Measurements from ENCODE around the gene MYD88.

The MYD88 gene

DNA sequence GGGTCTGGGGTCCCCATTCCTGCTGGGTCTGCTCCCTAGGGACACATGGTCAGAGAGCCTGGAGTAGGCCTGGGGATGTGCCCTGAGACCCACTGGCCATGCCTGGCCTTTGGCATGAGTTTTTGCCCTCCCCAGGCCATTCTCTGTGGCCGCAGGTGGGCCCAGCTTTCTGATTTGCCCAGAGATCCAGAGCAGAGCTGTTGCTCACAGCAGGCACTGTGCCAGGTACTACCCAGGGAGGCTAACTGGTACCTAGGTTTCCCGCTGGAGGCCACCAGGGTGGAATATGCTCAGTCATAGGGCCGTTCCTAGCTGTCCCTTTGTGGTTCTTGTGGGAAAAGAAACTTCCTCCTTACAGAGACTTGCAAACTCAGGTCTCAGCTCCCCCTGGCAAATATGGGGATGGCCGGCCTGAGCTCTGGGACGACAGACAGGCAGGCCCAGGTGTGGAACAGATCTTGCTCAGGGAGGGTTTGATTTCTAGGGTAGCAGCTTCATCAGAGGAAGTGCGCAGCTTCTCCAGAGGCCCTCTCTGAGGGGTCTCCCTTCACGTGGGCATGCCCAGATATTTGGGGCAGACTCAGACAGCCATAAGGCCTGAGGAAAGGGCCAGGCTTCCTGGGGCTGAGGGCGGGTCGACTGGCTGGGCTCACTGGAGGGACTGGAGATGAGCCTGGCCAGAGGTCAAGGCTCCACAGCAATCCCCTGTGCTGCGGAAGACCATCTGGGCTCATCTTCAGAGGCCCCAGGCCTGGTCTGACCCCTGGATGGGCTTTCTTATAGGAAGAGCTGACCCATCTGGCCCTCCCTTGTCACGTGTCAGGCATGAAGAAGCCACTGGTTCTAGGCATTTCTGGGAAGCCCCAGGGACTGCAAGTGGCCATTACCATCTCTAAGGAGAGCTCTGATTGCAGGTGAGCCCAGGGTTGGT, 29.5 kb upstream of the MYD88 start:
- H3K36me3 Mint-ChIP-seq (ENCODE audit: low read depth): peaks cover 13% of the 10 kb centered on the region
- peaks cover 11% of the 10 kb centered on the region for H3K9me3 Mint-ChIP-seq
- no peaks in the 10 kb centered on the region for H3K4me1 Mint-ChIP-seq (ENCODE audit: low read depth)

DNA sequence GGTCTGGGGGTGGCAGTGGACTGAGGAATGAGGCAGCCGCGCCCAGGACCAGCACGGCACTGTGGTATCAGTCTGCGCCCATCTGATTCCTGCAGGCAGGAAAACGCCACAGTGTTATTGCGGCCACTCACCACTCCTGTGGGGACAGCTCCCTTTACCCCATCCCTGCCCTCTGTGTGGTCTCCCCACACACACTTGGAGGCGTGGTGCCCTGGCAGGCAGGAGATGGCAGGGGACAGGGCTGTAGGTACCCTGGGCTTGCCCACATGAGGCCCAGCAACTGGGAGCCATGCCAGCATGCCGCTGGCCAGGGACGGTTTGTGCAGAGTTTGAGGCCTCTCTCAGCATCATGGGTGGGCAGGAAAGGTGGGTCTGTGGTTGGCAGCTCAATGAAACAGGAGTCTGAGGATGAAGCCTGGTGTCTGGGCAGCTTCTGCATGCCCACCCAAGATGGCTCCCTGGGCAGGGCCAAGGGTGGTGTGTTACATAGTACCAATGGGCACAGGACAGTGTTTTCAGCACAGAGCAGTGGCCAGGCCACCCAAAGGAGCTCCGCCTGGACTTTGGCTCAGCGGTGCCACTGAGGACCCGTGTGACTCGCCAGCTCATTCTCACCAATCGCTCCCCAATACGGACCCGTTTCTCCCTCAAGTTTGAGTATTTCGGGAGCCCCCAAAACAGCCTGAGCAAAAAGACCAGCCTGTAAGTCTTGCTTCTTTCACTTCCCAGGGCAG, 28.7 kb upstream of the MYD88 start:
- no peak overlapping the region for H3K4me3 Mint-ChIP-seq
- H3K9me3 Mint-ChIP-seq: peaks cover 11% of the 10 kb centered on the region
- H3K4me1 Mint-ChIP-seq (ENCODE audit: low read depth): peaks cover under 1% of the 10 kb centered on the region
- H3K36me3 Mint-ChIP-seq (ENCODE audit: low read depth): peaks cover 10% of the 10 kb centered on the region
- H3K27ac Mint-ChIP-seq: no peak overlapping the region
- no peaks in the 10 kb centered on the region for H3K27me3 Mint-ChIP-seq

More for the DNA sequence above, 29.5 kb upstream of the MYD88 start:
- no peak overlapping the region for H3K4me3 Mint-ChIP-seq
- H3K27me3 Mint-ChIP-seq: no peaks in the 10 kb centered on the region
- H3K27ac Mint-ChIP-seq: no peak overlapping the region

DNA sequence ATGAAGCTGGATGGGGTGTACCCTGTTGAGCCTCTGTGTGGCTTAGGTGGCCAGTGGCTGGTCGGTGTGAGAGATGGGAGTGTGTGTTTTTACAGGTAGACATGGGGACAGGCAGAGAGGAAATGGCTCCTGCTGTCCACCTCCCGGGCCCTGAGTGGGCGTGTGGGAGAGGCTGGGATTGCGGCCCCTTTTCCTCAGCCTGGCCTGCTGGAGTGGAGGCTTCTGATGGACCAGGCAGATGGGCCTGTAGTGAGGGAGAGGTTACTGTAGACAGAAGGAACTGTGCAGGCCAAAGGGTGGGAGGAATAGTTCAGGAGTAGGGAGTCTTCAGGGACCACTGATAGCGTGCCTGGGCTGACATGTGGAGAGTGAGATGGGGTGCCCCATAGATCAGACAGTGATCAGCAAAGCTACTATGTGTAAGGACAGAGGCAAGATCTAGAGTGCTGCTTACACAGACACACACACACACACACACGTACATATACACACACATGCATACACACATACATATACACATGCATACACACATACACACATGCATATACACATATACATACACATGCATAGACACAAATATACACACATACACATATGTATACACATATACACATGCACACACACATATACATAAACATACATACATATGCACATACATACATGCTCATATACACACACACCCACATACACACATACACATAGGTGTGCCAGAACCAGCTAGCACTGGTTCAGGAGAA, 28.0 kb upstream of the MYD88 start:
- Mint-ChIP-seq H3K36me3 (ENCODE audit: low read depth) (peaks cover 4% of the 10 kb centered on the region), H3K4me1 (ENCODE audit: low read depth) (peaks cover 6% of the 10 kb centered on the region), H3K9me3 (peaks cover 4% of the 10 kb centered on the region), H3K27me3 (no peaks in the 10 kb centered on the region), H3K4me3 (no peak overlapping the region), H3K27ac (no peak overlapping the region)

DNA sequence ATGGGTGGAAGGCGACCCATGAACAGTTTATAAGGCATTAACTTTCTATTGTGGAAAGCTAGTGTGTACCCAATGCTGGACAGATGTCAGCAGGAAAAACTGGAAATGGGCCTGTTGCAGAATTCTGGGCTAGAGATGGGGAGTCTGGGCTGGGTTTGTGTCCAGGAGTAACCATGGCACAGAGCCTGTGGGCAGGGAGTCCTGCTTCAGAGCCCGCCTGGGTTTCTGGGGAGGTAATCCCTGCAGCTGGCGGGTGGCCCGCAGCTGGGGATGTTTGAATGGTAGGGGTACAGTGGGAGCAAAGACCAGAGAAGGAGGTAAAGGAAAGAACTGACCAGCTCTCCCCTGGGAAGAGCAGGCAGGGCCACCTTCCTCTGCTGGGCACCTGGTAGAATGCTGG, 27.3 kb upstream of the MYD88 start:
- Mint-ChIP-seq H3K4me3 (no peak overlapping the region), H3K27ac (no peak overlapping the region), H3K9me3 (no peaks in the 10 kb centered on the region), H3K4me1 (ENCODE audit: low read depth) (peaks cover 10% of the 10 kb centered on the region), H3K36me3 (ENCODE audit: low read depth) (no peaks in the 10 kb centered on the region), H3K27me3 (no peaks in the 10 kb centered on the region)

DNA sequence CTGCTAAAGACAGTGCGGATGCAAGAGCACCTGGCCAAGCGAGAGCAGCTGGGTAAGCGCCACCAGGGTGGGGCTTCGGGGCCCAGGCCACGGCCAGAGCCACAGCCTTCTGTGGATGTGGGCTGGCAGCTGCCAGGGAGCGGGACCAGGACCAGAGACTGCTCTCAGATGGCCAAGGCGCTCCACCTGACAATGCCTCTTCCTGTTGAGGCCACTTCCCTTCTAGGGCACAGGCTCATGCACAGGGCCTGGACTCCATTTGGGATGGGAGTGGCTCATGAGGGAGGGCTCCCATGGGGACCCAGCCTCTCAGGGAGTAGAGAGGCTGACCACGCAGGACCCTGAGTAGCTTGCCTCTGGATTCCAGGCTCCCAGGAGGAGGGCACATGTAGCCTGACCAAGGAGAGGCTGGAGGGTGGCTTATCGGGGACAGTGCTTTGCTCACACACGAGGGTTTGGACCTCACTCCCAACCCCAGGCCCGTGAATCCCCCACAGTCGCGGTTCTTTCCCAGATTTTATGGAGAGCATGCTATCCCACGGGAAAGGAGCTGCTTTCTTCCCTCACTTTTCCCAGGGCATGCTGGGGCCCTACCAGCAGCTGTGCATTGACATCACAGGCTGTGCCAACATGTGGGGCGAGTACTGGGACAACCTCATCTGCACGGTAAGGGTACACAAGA, 26.6 kb upstream of the MYD88 start:
- Mint-ChIP-seq H3K4me3 (no peak overlapping the region), H3K4me1 (ENCODE audit: low read depth) (peaks cover 10% of the 10 kb centered on the region), H3K27me3 (no peaks in the 10 kb centered on the region), H3K36me3 (ENCODE audit: low read depth) (no peaks in the 10 kb centered on the region), H3K9me3 (no peaks in the 10 kb centered on the region), H3K27ac (no peak overlapping the region)

DNA sequence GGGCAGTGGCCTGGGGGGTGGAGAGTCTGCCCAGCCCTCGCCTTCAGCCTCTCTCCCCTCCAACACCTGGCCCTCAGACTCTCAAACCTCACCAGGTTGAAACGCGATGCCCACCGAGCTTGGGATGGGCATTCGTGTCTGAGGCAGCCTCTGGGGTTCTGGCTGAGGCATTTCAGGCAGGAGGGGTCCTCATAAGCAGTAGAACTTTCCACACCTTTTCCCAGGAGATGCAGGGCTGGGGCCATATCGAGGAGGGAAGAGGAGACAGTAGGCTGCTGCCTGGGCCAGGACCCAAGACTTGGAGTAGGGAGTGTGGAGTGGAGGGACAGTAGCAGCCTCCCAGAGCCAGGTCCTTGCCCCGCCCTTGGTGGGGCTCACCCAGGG, 26.1 kb upstream of the MYD88 start:
- Mint-ChIP-seq H3K4me3 (no peak overlapping the region), H3K4me1 (ENCODE audit: low read depth) (peaks cover 10% of the 10 kb centered on the region), H3K27ac (no peak overlapping the region), H3K36me3 (ENCODE audit: low read depth) (no peaks in the 10 kb centered on the region), H3K27me3 (no peaks in the 10 kb centered on the region), H3K9me3 (no peaks in the 10 kb centered on the region)

DNA sequence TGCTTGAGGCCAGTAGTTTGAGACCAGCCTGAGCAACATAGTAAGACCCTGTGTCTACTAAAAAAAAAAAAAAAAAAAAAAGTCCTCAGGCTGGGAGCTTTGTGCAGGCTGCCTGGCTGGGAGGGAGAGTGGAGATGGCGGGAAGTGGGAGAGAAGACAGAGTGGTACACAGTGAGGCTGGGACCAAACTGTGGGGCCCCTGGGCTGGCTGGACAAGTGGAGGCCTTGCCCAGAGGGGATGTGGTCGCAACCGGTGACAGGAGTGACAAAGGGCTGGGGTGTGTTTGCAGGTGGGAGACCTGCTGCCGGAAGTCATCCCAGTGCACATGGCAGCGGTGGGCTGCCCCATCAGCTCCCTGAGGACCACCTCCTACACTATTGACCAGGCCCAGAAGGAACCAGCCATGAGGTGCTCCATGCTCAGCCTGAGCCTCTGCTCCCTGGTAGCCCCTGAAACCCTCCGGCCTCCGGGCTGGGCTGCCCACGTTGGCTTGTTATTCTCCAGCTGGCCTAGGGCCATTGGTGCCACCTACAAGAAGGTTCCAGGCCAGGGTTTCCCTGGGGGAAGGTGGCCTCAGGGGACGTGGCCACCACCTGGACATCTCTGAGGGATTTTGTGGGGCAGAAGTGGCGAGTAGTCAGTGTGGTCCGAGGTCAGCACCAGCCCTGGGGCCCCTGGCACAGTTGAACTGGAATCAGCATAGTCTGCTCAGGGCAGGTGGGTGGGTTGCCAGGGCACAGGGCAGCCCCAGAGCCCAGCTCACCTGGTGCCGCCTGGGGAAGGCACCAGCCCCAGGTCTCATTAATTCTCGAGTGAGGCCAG, 24.2 kb upstream of the MYD88 start:
- no peaks in the 10 kb centered on the region for H3K36me3 Mint-ChIP-seq (ENCODE audit: low read depth)
- H3K4me3 Mint-ChIP-seq: no peak overlapping the region
- no peak overlapping the region for H3K27ac Mint-ChIP-seq
- H3K27me3 Mint-ChIP-seq: no peaks in the 10 kb centered on the region
- H3K9me3 Mint-ChIP-seq: no peaks in the 10 kb centered on the region
- H3K4me1 Mint-ChIP-seq (ENCODE audit: low read depth): peaks cover 10% of the 10 kb centered on the region

DNA sequence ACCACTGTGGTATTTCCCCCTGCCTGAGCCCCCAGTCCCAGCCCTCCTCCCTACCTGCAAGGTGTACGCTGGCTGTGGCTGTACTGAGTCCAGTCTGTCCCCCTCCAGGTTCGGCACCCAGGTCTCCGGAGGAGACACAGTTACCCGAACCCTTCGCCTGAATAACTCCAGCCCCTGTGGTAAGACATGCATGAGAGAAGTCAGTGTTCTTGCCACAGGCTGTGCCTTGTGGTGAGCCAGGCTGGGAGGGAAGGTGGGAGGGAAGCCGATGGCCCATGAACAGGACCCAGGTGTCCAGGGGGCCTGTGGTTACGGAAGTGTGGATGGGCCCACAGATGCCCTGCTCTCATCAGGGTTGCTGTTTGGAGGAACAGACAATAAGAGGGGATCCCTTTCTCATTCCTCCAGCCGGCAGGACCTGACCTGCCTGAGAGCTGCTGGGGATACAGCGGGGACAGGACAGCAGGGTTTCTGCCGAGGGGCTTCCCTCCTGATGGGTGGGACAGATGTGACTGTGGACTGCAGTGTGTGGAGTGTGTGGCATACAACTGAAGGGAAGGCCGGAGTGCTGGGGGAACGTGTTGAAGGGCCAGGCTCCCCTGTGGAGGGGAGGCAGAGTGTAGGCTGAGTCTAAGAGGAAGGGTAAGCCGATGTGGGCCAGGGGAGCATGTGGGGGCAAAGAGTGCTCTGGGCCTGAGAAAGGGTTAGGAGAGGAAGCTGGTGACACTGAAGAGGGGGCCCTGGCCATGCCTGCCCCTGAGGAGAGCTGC, 23.4 kb upstream of the MYD88 start:
- Mint-ChIP-seq H3K4me3 (no peak overlapping the region), H3K9me3 (no peaks in the 10 kb centered on the region), H3K27me3 (no peaks in the 10 kb centered on the region), H3K36me3 (ENCODE audit: low read depth) (no peaks in the 10 kb centered on the region), H3K27ac (no peak overlapping the region), H3K4me1 (ENCODE audit: low read depth) (peaks cover 10% of the 10 kb centered on the region)

DNA sequence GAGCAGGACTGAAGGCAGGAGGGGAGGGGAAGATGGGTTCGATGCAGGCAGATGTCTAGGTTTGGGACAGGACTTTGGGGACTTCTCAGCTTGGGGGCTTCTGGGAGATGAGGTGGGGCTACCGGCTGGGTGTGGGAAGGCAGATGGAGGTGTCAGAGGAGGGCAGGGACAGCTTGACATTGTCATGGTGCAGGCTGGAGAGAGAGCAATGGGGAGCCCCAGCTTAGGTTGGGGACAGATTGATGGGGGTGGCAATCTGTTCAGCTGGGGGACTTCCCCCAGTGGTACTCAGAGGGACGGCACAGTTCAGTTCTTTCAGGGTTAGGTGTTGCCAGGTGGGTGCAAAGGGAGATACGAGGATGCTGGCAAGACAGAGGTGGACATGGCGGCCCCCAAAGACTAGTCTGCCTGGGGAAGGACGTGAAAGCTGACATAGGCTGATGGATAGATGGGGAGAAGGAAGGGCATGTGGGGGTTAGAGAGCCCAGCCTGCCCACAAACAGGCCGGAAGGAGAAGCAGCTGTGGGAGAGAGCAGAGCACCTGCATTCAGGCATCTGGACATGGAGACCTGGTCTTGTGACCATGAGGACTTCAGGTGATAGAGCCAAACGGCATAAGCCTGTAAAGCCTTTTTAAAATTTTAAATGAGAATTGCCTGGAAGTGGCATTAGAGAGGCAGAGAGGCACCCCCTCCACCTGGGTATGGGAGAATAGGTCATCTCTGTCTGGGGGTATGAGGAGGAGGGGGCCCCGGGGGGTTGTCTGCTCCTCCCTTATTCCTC, 22.6 kb upstream of the MYD88 start:
- Mint-ChIP-seq H3K27me3 (no peaks in the 10 kb centered on the region), H3K4me1 (ENCODE audit: low read depth) (peaks cover 10% of the 10 kb centered on the region), H3K36me3 (ENCODE audit: low read depth) (no peaks in the 10 kb centered on the region), H3K4me3 (no peak overlapping the region), H3K27ac (no peak overlapping the region), H3K9me3 (no peaks in the 10 kb centered on the region)

DNA sequence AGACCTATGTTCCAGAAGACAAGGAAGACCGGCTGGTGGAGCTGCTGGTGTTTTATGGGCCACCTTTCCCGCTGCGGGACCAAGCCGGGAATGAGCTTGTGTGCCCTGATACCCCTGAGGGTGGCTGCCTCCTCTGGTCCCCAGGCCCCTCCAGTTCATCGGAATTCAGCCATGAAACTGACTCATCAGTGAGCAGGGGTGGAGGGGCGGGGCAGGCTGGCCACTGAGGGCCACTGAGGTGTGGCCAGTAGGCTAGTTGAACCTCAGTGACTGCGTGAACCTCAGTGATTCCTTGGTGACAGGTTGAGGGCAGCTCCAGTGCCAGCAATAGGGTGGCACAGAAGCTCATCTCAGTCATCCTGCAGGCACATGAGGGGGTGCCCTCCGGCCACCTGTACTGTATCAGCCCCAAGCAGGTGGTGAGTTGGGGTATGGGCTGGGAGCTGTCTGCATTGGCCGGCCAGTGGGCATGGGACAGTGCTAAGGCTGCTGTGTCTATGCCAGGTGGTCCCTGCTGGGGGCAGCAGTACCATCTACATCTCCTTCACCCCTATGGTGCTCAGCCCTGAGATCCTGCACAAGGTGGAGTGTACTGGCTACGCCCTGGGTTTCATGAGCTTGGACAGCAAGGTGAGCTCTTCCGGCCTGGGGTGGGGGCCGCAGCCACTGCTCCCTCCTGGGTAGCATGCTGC, 21.8 kb upstream of the MYD88 start:
- Mint-ChIP-seq H3K36me3 (ENCODE audit: low read depth) (no peaks in the 10 kb centered on the region), H3K27ac (no peak overlapping the region), H3K27me3 (no peaks in the 10 kb centered on the region), H3K9me3 (no peaks in the 10 kb centered on the region), H3K4me1 (ENCODE audit: low read depth) (peaks cover 10% of the 10 kb centered on the region), H3K4me3 (no peak overlapping the region)

DNA sequence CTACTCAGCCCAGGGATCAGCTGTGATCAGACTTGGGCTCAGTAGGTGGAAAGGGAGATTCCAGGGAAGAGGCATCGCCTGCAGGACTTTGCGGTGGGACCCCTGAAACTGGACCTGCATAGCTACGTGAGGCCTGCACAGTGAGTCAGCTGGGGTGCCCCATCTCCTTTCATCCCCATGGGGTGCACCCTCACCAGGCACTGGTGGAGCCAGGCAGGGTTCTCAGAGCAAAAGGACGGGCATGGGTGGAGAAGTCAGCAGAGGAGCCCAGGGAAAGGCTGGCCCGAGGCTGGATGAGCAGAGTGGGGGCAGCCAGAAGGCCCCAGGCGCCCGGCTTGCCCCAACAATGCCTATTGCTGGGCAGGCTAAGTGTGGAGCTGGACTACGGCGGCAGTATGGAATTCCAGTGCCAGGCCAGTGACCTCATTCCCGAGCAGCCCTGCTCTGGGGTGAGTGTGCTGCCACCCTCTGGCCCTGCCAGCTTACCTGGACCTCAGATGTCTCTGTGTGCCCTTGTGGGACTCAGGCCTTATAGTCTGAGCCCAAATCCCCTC, 21.2 kb upstream of the MYD88 start:
- no peaks in the 10 kb centered on the region for H3K27me3 Mint-ChIP-seq
- H3K9me3 Mint-ChIP-seq: no peaks in the 10 kb centered on the region
- H3K4me3 Mint-ChIP-seq: no peak overlapping the region
- no peak overlapping the region for H3K27ac Mint-ChIP-seq
- H3K4me1 Mint-ChIP-seq (ENCODE audit: low read depth): peaks cover 10% of the 10 kb centered on the region
- H3K36me3 Mint-ChIP-seq (ENCODE audit: low read depth): peaks cover 3% of the 10 kb centered on the region

DNA sequence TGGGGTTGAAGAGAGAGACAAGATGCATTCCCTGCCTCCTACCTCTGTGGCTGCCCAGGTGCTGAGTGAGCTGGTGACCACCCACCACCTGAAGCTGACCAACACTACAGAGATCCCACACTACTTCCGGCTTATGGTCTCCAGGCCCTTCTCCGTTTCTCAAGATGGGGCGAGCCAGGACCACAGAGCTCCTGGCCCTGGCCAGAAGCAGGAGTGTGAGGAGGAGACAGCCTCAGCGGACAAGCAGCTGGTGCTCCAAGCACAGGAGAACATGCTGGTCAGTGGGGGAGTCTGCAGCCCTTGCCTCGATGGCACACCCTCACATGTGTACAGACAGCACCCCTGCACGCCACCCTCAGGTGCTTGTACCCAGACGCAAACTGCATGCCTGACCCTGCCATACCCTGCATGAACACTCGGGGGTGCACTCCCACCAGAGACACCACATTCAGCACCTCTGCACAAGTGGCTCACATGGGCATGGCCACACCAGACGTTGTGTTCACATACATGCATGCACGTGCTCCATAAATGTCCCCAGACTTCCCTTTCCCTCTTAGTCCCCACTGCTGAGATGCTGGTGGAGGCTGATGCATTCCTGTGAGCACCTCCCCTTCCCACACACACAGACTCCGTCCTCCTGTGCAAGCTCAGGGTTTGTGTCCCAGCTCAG, 20.6 kb upstream of the MYD88 start:
- Mint-ChIP-seq H3K27me3 (no peaks in the 10 kb centered on the region), H3K27ac (no peak overlapping the region), H3K9me3 (no peaks in the 10 kb centered on the region), H3K4me3 (no peak overlapping the region), H3K36me3 (ENCODE audit: low read depth) (peaks cover 9% of the 10 kb centered on the region), H3K4me1 (ENCODE audit: low read depth) (peaks cover 16% of the 10 kb centered on the region)
